ENCODE data around the gene ERP29.
"Not testable (repeated sequence)": the region's sequence is repeated elsewhere in the genome, so short reads cannot be mapped to it uniquely, and the experiment has no call there.

ERP29 gene

GRCh38 chr12:112012775-112013600 is at the start of gene ERP29, which contains the start of gene TMEM116:
Gene ERP29, plus strand, starts transcription at chr12:112013426. Its CDS starts 40 bp downstream, at chr12:112013466.
Gene TMEM116, minus strand, starts transcription at chr12:112013165. Its CDS starts 7,895 bp downstream, at chr12:112005270.
- peak; percentile 98 for DNase-seq

DNA sequence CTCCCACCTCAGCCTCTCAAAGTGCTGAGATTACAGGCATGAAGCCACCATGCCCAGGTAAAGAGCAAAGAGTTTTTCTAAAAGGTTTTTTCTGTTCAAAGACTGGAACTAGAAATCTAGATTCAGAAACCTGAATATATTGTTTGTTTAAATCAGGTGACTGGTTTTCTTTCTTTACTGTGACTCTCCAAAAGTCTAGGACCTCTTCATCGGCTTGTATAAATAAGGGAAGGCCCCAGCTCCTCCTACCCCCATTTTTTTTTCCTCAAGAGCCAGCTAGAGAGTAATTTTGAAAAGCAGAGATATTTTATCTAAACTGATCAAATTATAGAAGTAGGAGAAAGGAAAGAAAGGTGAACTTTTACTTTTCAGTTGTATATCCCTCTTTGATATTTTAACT is 48.3 kb upstream of the ERP29 start:
- DNase-seq = no peak

GRCh38 chr12:111971800-111972199 is 41.4 kb upstream of the ERP29 start:
- peak; percentile 55 for DNase-seq

DNA sequence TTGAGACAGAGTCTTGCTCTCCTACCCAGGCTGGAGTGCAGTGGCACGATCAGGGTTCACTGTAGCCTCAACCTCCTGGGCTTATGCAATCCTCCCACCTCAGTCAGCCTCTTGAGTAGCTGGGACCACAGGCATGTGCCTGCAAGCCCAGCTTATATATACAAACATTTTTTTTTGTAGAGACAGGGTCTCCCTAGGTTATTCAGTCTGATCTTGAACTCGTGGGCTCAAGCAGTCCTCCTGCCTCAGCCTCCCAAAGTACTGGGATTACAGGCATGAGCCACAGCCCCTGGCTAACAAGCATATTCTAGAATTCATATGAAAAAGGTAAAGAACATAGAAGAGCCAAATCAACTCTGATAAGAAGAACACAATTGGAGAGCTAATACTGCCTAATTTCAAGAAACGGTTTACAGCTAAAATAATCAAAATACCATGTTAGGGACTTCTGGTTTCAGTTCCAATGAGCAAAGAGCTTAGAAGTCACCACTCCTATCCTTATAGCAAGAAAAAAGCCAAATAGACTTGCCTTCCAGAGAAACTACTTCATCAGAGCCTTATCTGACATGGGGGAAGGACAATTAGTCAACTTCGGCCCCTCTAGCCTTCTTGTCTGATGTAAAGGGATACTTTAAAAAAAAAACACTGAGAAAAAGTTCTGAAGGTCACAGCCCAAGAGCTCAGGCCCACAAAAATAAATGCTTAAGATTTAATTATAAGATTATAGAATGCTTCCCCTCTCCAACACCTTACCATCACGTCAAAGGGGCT is 37.9 kb upstream of the ERP29 start:
- no peak for DNase-seq

DNA sequence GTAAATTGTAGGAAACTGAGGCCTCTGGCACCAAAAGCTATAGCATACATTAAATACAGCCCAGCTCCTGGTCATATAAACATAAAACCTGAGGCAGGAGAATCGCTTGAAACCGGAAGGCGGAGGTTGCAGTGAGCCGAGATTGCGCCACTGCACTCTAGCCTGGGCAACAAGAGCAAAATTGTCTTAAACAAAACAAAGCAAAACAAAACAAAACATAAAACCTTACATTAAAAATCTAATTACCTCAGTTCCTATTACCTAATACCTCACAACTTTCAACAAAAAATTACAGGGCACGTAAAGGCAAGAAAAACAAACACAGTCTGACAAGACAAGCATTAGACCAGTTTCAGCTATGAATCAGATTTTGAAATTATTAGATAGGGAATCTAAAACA is 36.9 kb upstream of the ERP29 start:
- no peak for DNase-seq

DNA sequence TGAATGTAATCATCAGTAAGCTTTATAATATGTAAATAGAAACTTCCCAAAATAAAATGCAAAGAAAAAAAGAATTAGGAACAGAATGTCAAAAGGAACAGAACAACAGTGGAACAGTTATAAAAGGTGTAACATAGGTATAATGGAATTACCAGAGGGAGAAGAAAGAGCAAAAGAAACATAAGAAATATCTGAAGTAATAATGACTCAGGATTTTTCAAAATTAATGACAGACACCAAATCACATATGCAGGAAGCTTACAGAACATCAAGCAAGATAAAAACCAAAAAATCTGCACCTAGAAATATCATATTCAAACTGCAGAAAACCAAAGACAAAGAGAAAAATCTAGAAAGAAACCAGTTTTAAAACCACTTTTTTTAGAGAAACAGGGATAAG is 36.4 kb upstream of the ERP29 start:
- no peak for DNase-seq

DNA sequence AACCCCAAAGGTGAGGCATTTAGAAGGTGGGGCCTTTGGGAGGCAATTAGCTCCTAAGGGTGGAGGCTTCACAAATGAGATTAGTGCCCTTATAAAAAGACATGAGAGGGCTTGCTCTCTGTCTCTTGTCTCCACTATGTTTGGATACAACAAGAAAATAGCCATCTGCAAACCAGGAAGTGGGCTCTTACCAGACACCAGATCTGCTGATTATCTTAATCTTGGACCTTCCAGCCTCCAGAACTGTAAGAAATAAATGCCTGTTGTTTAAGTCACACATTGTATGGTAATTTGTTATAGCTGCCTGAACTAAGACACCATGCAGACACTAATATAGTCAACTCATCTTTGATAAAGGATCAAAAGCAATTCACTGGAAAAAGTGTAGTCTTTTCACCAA is 34.7 kb upstream of the ERP29 start:
- peak; percentile 50 for DNase-seq

GRCh38 chr12:111980598-111980997 is 32.6 kb upstream of the ERP29 start:
- no peak for DNase-seq

GRCh38 chr12:111981987-111982386 is 31.2 kb upstream of the ERP29 start:
- DNase-seq = no peak

DNA sequence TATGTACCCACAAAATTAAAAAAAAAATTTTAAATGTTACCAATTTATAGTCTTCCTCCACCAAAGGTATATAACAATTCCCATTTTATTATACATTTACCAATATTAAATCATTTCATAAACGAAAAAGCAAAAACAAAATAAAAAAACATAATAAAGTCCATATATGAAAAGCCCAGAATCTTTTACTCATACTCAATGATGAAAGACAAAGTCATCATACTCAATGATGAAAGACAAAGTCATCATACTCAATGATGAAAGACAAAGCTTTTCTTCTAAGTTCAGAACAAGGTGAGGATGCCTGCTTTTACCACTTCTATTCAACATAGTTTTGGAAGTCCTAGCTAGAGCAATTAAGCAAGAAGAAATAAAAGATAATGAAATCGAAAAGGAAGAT is 28.4 kb upstream of the ERP29 start:
- no peak for DNase-seq

GRCh38 chr12:111991535-111991934 is 21.7 kb upstream of the ERP29 start:
- no peak for DNase-seq

DNA sequence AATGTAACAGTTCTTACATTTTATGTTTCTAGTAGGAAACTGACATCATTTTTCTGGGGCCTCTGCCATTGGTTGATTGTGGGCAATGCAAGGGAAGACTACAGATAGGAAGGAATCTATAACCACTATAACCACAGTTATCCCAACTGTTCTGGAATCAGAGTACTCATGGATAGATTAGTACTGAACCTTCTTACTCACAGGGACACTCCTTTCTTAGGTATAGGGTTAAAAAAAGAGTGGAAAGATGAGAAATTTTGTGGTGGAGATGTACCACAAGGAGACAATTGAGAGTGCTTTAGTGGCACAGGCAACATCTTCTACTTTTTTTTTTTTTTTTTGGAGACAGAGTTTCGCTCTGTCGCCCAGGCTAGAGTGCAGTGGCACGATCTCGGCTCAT is 21.3 kb upstream of the ERP29 start:
- peak; percentile 42 for DNase-seq

DNA sequence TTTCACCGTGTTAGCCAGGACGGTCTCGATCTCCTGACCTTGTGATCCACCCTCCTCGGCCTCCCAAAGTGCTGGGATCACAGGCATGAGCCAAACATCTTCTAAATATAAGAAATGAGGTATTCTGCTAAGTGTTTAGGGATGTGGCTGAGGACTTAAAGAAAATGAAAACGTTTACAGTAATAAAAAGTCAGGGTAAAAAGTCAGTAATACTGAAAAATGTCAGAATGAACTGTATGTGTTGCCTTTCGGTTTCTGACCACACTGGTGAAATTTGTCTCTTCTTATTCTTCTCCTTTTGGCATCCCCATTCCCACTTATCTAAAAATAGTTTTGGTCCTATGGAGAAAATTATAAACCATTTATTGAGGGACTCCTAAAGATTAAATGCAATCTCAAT is 20.8 kb upstream of the ERP29 start:
- DNase-seq = no peak

DNA sequence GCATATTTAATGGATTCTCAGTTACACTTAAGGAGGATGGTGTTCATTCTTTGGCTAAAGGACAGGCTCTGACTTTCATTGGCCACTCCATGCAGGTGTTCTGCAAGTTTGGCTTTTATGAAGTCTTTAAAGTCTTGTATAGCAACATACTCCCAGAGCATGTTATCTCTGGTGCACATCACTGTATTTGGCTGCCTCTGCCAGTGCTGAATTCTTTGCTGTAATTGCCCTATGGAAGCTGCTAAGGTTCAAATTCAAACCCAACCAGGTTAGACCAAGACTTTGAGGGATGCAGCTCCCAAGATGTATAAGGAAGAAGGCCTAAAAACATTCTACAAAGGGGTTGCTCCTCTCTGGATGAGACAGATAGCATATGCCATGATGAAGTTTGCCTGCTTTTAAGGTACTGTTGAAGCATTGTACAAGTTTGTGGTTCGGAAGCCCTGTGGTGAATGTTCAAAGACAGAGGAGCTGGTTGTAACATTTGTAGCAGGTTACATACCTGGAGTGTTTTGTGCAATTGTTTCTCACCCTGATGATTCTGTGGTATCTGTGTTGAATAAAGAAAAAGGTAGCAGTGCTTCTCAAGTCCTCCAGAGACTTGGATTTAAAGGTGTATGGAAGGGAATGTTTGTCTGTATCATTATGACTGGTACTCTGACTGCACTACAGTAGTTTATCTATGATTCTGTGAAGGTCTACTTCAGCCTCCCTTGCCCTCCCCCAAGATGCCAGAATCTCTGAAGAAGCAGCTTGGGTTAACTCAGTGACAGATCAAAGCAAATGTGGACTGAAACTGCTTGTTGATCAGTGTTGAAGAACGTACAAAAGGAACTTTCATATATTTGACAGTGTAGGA is 19.7 kb upstream of the ERP29 start:
- peak; percentile 40 for DNase-seq

DNA sequence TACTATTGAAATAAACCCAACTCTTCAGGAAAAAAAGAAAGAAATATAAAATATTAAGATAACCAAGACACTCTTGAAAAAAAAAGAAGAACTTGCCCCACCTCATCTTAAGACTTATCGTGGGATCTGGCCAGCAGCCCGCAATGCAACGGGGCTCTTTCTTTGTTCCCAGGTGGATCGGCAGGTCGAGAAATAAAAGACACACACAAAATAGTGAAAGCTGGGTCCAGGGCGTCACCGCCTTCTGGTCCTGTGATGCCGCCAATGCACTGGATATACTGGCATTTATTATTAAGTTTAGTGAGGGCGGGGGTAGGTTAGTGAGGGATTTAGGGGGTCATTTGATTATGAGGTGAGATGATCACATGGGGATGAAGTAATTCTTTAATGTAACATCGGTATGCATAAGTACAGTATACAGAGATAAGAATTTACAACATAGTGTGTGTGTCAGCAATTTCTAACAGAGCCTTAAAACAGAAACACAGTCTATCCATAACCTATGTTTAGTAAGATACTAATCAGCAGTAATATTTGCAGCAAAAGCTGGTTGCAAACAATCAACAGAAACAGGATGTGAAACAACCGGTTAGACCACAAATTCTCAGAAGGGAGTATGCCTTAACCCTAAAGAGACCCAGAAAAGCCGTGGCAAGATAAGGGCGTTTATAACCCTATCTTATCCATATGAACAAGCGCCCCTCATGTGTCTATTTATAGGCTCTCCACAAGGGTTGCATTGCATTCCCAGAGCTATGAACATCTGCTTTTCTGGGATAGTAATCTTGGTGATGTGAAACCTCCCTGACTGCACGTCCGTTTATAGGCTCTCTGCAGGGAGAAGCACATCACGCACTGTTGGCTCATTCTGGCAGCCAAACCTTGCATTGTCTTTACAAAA is 18.8 kb upstream of the ERP29 start:
- DNase-seq = peak; percentile 97

DNA sequence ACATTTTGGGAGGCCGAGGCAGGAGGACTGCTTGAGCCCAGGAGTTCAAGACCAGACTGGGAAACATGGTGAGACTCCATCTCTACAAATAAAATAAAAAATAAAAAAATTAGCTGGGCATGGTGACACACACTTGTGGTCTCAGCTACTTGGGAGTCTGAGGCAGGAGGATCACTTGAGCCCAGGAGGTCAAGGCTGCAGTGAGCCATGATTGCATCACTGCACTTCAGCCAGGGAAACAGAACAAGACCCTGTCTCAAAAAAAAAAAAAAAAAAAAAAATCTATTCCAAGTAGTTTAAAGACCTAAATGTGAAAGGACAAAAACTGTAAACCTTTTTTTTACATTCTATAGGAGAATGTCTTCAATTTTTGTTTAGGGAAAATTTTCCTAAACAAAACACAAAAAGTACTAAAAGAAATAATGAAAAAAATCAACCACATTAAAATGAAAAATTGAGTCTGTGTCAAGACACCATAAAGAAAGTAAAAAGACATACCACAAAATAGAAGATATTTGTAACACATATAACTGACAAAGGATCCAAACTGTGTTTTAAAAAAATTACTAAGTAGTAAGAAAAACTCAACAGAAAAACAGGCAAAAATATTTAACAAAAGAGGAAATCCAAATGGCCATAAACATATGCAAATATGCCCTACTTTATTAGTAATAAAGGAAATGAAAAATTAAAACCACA is 17.3 kb upstream of the ERP29 start:
- DNase-seq = no peak

GRCh38 chr12:111997300-111997699 is 15.9 kb upstream of the ERP29 start:
- DNase-seq = no peak

- no peak for DNase-seq
Measured at GRCh38 chr12:111998015-111998414, 15.2 kb upstream of the ERP29 start.

DNA sequence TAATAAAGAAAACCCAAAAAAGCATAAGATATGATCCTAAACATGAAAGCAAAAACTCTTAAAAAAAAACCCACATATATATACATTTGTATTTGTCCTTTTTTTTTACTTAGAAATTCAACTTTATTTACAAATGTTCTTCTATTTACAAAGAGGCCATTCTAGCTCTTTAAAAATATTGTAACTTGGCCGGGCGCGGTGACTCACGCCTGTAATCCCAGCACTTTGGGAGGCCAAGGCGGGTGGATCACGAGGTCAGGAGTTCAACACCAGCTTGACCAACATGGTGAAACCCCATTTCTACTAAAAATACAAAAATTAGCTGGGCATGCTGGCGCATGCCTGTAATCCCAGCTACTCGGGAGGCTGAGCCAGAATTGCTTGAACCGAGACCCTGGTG is 14.1 kb upstream of the ERP29 start:
- not testable (repeated sequence) for DNase-seq

DNA sequence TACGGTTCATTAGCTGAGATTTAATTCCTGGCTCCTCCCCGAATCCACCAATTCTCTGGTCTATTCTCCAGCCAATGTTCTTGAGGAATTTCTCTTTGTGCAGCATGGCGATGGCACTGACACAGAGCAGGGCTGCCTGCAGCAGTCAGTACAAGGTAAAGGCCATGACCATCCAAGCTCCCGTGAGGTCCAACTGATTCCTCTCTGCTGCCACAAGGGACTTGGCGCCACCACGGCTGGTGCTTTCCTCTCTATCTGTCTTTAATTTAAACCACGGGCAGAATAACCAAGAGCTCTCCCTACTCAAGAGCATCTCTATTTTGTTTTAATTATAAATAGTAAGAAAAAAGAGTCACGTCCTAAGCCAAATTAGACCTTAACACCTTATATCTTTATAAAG is 12.4 kb upstream of the ERP29 start:
- no peak for DNase-seq

GRCh38 chr12:112001576-112001975 is 11.7 kb upstream of the ERP29 start:
- no peak for DNase-seq
